ENCODE measurements around the gene TGFBR3L. TPM values are rescaled to one million over a fixed set of nuclear protein-coding genes. Genes with fewer than 3 reads are reported as not detected.

The TGFBR3L gene
- total RNA-seq, 1 donor from 2014 or later, result 7.1 TPM

- Histone ChIP-seq H3K4me3 (peak overlapping the region in 1 of 2 donors; percentile 47), H3K9me3 (no peaks in the 10 kb centered on the region), H3K27ac (no peak overlapping the region), H3K27me3 (peaks cover 20% of the 10 kb centered on the region), H3K4me1 (peaks cover 15 to 19% of the 10 kb centered on the region in 2 donors), H3K36me3 (no peaks in the 10 kb centered on the region)
- intact Hi-C loops (cut with DNase I), result no loop called here
- no peak for TF ChIP-seq CTCF (IDR thresholded peaks at IDR 0.05)
- peak; percentile 36 to 80 for DNase-seq (ENCODE audit: low spot score in 2 of 2)
Observed at GRCh38 chr19:7871437-7872305, 43.0 kb upstream of the TGFBR3L start.

GRCh38 chr19:7872306-7873204 is 42.1 kb upstream of the TGFBR3L start:
- intact Hi-C loops (cut with DNase I), result no loop called here
- no peak for TF ChIP-seq CTCF (IDR thresholded peaks at IDR 0.05)
- no peak for DNase-seq (ENCODE audit: low spot score in 2 of 2)
- Histone ChIP-seq H3K36me3 (no peaks in the 10 kb centered on the region), H3K9me3 (no peaks in the 10 kb centered on the region), H3K27me3 (peaks cover 20% of the 10 kb centered on the region), H3K27ac (no peak overlapping the region), H3K4me1 (peaks cover 15 to 19% of the 10 kb centered on the region in 2 donors), H3K4me3 (peak overlapping the region in 1 of 2 donors; percentile 47)

- H3K4me1 ChIP-seq, result peaks cover 13 to 17% of the 10 kb centered on the region in 2 donors
- intact Hi-C loops (cut with DNase I), result no loop called here
- peak overlapping the region; percentile 18 to 30 for H3K4me3 ChIP-seq
- no peaks in the 10 kb centered on the region for H3K36me3 ChIP-seq
- H3K9me3 ChIP-seq, result no peaks in the 10 kb centered on the region
- TF ChIP-seq CTCF (IDR thresholded peaks at IDR 0.05), result no peak
- no peak for DNase-seq (ENCODE audit: low spot score in 2 of 2)
- H3K27me3 ChIP-seq, result peaks cover 18% of the 10 kb centered on the region
- H3K27ac ChIP-seq, result no peak overlapping the region
Observed at GRCh38 chr19:7873304-7874075, 41.1 kb upstream of the TGFBR3L start.

- TF ChIP-seq CTCF (IDR thresholded peaks at IDR 0.05), result no peak
- DNase-seq (ENCODE audit: low spot score in 2 of 2), result no peak
- no peaks in the 10 kb centered on the region for H3K36me3 ChIP-seq
- H3K4me1 ChIP-seq, result peaks cover 5 to 11% of the 10 kb centered on the region in 2 donors
- H3K4me3 ChIP-seq, result peak within 1 kb of the TSS; percentile 18 to 30
- intact Hi-C loops (cut with DNase I), result no loop called here
- no peak within 1 kb of the TSS for H3K27ac ChIP-seq
- H3K9me3 ChIP-seq, result no peaks in the 10 kb centered on the region
- peaks cover 16% of the 10 kb centered on the region for H3K27me3 ChIP-seq
Observed at GRCh38 chr19:7874076-7874896, 40.3 kb upstream of the TGFBR3L start, which contains the start of gene PRR36. Gene PRR36, minus strand, starts transcription at chr19:7874390. Its CDS starts 701 bp downstream, at chr19:7873689.

All from ascending aorta (tissue), 2 donors.